NCI-H2107 (cell line): ENCODE data around the gene LSM2.
"Not testable (repeated sequence)": the region's sequence is repeated elsewhere in the genome, so short reads cannot be mapped to it uniquely, and the experiment has no call there.

Experiments used
- DNase-seq: peaks from one replicate; lab custom pipeline; 2025; lab: John Stamatoyannopoulos, UW

LSM2 gene

DNA sequence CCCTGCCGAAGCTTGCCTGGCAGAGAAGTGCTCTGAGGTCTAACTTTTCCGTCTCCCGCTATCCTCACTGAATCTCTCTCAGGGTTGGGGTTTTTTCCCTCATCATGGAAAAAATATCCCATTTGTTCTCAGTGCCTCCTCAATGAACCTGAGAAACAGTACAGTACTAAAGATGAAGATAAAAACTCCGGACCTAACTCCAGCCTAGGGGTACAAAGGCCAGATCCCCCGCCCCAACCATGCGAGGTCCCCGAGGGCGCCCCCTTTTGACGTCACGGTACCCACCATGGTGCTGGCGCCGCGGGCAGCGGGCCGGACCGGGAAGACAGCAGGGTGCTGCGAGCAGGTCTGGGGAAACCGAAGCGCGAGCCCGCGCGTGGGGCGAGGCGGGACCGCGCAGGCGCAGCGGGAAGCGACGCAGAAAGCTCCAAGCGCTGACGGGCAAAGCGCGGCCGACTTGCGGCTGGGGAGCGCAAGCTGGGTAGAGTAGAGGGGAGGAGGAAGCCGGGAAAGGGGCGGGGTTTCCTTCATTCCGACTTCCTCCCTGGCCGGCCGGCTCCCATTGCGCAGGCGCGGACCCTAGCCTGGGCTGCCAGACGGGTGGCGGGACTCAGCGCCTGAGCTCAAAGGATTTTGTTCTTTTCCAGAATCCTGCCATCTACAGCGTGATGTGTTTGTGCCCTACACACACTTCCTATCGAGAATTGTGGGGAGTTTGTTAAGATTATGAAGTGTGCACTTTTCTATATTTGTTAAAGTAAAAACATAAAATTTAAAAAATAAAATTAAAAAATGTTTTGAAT lies at the start of gene LSM2:
LSM2 (minus strand) TSS at position 497 of the 803 bp plus-strand sequence; CDS start at position 288, 209 bp downstream.
- DNase-seq = peak; percentile 80

DNA sequence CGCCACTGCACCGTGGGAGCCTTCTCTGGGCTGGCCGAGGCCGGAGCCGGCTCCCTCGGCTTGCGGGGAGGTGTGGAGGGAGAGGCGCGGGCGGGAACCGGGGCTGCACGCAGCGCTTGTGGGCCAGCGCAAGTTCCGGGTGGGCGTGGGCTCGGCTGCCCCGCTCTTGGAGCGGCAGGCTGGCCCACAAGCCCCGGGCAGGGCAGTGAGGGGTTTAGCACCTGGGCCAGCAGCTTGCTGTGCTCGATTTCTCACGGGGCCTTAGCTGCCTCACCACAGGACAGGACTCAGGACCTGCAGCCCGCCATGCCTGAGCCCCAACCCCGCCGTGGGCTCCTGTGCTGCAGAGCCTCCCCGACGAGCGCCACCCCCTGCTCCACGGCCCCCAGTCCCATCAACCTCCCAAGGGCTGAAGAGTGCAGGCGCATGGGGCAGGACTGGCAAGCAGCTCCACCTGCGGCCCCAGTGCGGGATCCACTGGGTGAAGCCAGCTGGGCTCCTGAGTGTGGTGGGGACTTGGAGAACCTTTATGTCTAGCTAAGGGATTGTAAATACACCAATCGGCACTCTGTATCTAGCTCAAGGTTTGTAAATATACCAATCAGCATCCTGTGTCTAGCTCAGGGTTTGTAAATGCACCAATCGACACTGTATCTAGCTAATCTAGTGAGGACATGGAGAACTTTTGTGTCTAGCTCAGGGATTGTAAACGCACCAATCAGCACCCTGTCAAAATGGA lies 45.4 kb upstream of the LSM2 start:
- DNase-seq = not testable (repeated sequence)

DNA sequence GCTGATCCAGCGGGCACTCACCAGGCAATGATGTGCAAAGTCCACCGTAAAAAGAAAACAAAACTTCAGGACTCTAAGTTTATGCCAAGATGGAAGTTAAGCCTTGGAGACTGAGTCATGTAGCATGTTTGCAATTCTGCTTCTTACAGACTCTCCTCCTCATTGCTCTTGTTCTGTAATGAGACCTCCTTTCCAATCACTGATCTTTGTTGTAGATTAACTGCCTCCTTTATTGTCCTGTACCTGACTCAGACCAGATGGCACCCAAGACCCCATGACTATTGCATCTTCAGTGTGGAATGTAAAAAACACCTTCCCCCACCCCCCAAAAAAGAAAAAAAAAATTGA lies 44.7 kb upstream of the LSM2 start:
- no peak for DNase-seq

DNA sequence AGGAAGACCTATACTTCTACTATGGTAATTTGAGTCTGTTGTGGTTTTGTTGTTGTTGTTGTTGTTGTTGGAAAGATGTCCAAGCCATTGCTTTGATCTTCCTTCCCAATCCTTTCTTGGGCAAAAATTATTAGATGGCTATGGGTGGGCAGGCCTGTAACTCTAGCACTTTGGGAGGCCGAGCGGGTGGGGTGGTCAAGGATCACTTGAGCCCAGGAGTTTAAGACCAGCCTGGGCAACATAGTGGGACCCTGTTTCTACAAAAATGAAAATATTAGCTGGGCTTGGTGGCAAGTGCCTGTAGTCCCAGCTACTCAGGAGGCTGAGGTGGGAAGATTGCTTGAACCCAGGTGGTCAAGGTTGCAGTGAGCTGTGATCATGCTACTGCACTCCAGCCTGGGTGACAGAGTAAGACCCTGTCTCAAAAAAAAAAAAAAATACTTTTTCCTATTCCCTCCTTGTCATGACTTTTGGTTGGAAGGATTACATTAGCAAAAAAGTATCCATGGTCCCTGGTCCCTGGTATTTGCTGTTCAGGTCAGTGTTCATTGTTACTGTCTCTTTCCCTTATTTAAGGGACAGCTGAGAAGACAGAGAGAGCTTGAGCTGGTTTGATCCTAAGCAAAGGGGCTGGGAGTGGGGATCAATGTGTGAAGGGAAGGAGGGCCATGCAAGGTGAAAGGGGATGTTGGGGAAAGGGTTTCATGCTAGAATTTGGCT lies 44.2 kb upstream of the LSM2 start:
- DNase-seq = no peak

DNA sequence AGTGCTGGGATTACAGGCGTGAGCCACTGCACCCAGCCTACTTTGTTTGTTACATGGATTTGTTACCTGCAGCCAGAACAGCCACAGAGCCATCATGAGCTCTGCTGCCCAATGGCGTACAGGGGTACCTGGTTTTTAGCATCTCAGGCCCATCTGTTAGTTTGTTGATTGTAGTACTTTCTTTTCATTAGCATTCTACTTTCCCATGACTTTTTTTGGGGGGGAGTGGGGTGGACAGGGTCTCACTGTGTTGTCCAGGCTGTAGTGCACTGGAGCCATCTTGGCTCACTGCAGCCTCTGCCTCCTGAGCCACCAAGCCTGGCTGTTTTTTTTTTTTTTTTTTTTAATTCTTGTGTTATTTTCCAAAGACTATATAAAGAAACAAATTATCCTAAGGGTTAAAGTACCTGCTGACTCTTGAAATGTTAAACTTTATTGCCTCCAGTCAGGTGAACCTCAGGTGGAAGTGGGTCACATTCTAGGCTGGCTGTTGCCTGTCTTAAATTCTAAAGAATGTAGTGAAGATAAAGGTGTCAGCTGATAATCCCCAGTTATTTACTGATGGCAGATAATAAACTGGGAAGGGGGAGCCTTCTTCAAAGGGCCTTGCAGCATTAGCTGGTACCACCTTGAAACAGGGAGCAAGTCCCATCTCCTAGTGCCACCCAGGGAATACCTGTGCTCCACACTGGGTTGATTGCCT lies 40.7 kb upstream of the LSM2 start:
- DNase-seq = no peak

DNA sequence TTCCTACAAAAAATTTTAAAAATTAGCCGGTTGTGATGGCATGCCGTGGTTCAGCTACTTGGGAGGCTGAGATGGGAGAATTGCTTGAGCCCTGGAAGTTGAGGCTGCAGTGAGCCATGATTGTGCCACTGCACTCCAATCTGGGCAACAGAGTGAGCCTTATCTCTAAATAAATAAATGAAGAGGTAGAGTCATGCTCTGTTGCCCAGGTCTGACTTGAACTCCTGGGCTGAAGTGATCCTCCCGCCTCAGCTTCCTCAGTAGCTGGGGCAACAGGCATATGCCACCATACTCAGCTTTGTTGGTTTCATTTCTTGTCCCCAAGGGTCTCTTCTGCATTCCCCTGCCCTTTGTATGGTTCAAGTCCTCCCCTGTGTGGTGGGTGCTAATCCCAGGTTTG lies 37.7 kb upstream of the LSM2 start:
- no peak for DNase-seq

DNA sequence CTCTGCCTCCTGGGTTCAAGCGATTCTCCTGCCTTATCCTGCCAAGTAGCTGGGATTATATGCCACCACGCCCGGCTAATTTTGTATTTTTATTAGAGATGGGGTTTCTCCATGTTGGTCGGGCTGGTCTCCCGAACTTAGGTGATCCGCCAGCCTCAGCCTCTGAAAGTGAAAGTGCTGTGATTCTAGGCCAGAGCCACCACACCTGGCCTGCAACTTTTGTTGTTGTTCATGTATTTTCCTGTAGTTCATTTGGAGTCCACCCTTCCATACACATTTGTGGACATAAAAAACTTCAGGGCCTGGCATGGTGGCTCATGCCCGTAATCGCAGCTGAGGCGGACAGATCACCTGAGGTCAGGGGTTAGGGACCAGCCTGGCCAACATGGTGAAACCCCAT lies 35.3 kb upstream of the LSM2 start:
- no peak for DNase-seq

DNA sequence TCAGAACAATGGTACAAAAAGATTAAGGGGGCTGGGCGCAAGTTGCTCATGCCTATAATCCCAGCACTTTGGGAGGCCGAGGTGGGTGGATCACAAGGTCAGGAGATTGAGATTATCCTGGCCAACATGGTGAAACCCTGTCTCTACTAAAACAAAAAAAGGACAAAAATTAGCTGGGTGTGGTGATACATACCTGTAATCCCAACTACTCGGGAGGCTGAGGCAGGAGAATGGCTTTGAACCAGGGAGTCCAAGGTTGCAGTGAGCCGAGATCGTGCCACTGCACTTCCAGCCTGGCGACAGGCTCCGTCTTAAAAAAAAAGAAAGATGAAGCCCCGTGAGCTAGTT lies 33.0 kb upstream of the LSM2 start:
- not testable (repeated sequence) for DNase-seq

DNA sequence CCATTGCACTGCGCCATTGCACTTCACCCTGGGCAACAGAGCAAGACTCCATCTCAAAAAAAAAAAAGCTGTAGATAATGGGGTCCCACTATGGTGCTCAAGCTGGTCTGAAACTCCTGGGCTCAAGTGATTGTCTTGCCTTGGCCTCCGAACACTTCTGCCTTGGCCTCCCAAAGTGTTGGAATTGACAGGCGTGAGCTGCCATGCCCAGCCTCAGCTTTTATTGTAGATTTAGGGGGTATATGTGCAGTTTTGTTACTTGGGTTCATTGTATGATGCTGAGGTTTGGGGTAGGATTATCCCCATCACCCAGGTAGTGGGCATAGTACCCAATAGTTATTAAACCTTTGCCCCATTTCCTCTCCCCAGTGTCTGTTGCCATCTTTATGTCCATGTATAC lies 32.2 kb upstream of the LSM2 start:
- no peak for DNase-seq

DNA sequence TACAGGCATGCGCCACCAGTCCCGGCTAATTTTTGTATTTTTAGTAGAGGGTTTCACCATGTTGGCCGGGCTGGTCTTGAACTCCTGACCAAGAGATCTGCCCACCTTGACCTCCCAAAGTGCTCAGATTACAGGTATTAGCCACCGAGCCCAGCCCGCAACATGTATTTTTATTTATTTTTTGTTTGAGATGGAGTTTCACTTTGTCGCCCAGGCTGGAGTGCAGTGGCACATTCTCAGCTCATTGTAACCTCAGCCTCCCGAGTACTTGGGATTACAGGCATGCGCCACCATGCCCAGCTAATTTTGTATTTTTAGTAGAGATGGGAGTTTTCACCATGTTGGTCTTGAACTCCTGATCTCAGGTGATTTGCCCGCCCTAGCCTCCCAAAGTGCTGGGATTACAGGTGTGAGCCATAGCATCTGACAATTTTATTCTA lies 31.4 kb upstream of the LSM2 start:
- not testable (repeated sequence) for DNase-seq

DNA sequence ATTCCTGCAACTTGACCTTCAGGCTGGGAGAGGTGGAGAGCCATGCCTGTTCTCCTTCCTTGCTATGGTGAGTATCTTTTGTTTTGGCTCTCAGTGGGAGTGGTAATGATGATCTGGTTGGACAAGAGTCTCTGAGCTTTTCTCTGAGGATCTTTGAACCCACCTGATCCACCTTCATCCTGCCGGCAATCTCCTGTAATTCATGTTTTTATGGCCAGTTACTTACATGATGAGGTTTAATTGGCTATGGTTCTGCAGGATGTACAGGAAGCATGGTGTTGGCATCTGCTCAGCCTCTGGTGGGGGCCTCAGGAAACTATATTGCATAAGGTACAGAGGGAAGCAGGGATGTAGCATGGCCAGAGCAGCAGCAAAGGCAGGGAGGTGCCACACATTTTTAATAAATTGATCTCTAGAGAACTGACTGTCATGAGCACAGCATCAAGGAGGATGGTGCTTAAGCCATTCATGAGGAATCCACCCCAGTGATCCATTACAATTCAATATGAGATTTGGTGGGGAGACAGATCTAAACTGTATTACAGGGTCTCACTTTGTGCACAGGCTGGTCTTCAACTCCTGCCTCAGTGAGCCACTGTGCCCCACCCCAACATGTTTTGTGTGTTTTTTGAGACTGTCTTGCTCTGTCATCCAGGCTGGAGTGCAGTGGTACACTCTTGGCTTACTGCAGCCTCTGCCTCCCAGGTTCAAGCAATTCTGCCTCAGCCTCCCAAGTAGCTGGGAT lies 30.8 kb upstream of the LSM2 start:
- no peak for DNase-seq

DNA sequence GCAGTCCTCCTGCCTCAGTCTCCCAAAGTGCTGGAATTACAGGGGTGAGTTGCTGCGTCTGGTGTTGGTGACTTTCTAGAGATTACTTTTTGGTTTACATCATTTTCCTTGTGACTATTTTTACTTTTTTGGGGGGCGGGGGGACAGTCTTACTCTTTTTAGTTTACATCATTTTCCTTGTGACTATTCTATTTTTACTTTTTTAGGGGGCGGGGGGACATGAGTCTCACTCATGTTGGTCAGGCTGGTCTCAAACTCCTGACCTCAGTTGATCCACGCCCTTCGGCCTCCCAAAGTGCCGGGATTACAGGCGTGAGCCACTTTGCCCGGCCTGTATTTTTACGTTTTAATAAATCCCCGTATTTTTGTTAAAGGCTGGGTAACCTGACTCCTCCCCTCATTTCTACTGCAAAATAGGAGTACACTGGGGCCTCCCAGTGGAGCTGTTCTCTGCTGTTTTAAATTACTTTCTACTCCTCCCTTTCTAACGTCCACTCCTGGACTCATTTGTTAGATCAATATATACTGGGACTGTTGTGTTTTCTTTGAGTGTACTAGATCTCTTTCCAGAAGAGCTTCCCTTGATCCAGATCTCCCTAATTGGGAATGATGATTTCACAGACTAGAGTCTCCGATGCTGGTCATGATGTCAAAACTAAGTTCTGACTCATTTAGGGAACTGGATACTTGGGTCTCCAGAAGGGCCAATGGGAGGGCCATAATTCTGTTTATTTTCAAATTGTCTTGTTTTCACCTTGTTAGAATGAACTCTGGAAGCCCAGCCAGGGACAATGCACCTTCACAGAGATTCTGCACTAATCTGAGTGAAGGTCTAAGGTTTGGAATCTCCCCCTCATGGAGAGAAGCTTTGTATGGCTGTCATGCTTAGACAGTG lies 30.0 kb upstream of the LSM2 start:
- DNase-seq = no peak

DNA sequence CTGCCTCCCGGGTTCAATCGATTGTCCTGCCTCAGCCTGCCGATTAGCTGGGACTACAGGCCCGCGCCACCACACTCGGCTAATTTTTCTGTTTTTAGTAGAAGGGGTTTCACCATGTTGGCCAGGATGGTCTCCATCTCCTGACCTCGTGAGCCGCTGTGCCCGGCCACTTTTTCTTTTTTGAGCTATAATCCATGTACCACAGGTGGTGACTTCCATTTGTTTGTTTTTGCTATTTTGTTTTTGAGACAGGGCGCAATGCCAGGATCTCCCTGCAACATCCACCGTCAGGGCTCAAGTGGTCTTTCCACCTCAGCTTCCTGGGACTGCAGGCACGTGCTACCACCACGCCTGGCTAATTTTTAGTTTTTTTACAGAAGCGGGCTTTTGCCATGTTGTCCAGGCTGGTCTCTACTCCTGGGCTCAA lies 29.3 kb upstream of the LSM2 start:
- DNase-seq = no peak

DNA sequence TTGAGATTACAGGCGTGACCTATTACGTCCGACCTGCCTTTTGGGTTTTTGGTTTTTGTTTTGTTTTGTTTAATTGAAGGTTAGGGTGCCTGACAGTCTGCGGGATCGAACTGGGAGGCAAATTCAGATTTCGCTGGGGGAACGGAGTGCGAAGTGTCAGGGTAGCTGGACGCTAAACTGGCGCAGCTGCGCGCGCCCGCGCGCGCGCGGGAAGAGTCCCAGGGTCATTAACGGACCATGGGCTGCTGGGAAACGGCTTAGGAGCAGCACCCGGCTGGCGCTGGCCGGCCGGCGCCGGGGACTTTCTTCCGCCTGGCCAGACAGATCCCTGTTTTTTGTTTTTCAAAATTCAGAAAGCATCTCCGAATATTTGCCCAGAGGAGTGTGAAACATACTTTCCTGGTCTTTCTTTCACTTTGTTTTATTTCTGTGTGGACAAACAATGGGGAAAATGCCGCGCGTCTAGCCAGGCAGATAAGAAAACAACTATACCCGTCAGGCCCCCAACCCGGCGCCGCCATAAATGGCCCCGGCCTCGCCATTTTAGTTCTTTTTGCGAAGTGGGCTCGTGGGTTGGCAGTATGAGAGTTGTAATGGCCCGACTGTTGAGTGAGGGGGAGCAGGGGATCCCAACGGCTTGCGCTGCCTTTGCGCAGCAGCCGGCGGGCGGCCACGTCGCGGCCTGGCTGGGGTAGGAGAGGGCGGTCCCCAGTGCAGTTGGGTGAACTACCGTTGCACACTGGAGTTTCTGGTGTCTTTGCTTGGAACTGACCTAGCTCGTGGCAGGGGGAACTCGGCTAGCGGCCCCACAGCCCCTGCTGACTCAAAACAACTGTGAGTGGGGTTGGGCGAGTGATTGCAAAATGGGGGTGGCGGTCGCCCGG lies 27.8 kb upstream of the LSM2 start:
- peak; percentile 49 for DNase-seq

DNA sequence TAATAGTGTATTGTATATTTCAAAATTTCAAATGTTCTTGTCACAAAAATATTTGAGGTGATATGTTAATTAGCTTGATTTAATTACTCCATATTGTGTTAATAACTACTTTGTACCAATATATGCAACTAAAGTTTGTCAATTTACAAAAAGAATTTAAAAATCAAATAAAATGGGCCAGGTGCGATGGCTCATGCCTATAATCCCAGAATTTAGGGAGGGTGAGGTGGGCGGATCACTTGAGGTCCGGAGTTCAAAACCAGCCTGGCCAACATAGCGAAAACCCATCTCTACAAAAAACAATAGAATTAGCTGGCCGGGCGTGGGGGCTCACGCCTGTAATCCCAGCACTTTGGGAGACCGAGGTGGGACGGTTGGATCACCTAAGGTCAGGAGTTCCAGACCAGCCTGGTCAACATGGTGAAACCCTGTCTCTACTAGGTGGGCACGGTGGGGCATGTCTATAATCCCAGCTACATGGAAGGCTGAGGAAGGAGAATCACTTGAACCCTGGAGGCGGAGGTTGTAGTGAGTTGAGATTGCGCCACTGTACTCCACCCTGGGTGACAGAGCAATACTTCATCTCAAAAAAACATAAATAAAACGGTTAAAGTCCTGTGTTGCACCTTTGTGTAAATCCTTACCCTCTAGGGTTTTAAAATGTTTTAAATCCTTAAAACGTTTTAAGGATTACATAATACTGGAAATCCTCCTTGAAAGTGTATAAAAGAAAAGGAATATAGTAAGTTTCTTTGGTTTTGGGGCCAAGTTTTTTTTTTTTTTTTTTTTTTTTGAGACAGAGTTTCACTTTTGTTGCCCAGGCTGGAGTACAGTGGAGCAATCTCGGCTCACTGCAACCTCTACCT lies 24.8 kb upstream of the LSM2 start:
- DNase-seq = no peak

DNA sequence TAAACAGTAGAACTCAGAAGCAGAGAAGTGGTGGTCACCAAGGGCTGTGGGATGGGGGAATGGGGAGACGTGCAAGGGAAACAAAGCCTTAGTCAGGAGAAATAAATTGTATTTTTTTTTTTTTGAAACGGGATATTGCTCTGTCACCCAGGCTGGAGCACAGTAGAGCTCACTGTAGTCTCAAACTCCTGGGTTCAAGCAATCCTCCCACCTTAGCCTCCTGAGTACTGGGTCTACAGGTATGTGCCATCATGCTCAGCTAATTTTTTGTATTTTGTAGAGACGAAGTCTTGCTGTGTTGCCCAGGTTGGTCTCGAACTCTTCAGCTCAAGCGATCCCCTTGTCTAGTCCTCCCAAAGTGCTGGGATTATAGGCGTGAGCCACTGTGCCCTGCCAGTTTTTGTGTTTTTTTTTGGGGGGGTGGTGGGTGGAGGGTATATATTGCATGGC lies 24.1 kb upstream of the LSM2 start:
- no peak for DNase-seq

DNA sequence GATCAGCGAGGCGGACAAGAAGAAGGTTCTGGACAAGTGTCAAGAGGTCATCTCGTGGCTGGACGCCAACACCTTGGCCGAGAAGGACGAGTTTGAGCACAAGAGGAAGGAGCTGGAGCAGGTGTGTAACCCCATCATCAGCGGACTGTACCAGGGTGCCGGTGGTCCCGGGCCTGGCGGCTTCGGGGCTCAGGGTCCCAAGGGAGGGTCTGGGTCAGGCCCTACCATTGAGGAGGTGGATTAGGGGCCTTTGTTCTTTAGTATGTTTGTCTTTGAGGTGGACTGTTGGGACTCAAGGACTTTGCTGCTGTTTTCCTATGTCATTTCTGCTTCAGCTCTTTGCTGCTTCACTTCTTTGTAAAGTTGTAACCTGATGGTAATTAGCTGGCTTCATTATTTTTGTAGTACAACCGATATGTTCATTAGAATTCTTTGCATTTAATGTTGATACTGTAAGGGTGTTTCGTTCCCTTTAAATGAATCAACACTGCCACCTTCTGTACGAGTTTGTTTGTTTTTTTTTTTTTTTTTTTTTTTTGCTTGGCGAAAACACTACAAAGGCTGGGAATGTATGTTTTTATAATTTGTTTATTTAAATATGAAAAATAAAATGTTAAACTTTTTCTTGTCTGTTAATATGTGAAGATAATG lies 23.0 kb upstream of the LSM2 start:
- DNase-seq = no peak
